Uterus (tissue), 4 donors: Measurements from ENCODE around the gene KIAA0513. TPM values are rescaled to one million over a fixed set of nuclear protein-coding genes. Genes with fewer than 3 reads are reported as not detected.

ENCODE experiments used
- DNase-seq, 2 donors: peaks; one replicate each; pipeline ENCODE4 v3.0.0-alpha.2; 2019 to 2020
- H3K27ac ChIP-seq, 2 donors: fragments of 200-600 bp; sonication (generic); 1 replicate in 1 of 2; 2 replicates in 1 of 2; pipeline ENCODE4 v1.5.1; 2016 to 2018
- H3K27me3 ChIP-seq, 2 donors: fragments of 200-600 bp; sonication (generic); one replicate each; pipeline ENCODE4 v1.5.1; 2018 to 2019; ENCODE audit warnings: control low read depth in 1 of 2
- H3K36me3 ChIP-seq, 2 donors: fragments of 200-600 bp; sonication (generic); one replicate each; pipeline ENCODE4 v1.5.1; 2019; ENCODE audit warnings: control low read depth in 1 of 2
- H3K4me1 ChIP-seq, 2 donors: fragments of 200-600 bp; sonication (generic); one replicate each; pipeline ENCODE4 v1.5.1; 2018 to 2019; ENCODE audit warnings: control low read depth in 1 of 2
- H3K4me3 ChIP-seq, 2 donors: fragments of 200-600 bp; sonication (generic); 1 replicate in 1 of 2; 2 replicates in 1 of 2; pipeline ENCODE4 v1.5.1; 2018 to 2019; ENCODE audit warnings: mild to moderate bottlenecking in 1 of 2
- H3K9me3 ChIP-seq, 2 donors: fragments of 200-600 bp; sonication (generic); one replicate each; pipeline ENCODE4 v1.5.1; 2019; ENCODE audit warnings: control low read depth in 1 of 2
- POLR2A ChIP-seq, 2 donors: fragments of 450-650 bp; IDR thresholded peaks; one replicate each; pipeline ENCODE4 v1.6.1; 2016; ENCODE audit warnings: antibody characterized with exemption in 2 of 2, mild to moderate bottlenecking in 1 of 2, moderate library complexity in 1 of 2
- intact Hi-C: fragments of 100-400 bp; cut with DNase I; formaldehyde crosslinking; loops from one replicate; pipeline ENCODE4 v1.15.1; 2023; ENCODE audit warnings: low total_unique reads
- total RNA-seq, 4 donors: library from RNA; depleted of rRNA in 3 of 4; stranded (reverse); fragments of >200 nt in 3 of 4; gene quantifications; one replicate each; pipeline versions ENCODE4 v1.1.0 to v1.2.4, GENCODE V29; 2014 to 2023
- TF ChIP-seq, protein P1 (sequence below), 4 experiments: fragments of 200-600 bp in 2 of 4; fragments of 450-650 bp in 2 of 4; sonication (generic) in 2 of 4; IDR thresholded peaks; one replicate each; pipeline ENCODE4 v1.5.1; 2016 to 2019; ENCODE audit warnings: antibody characterized with exemption in 4 of 4, mild to moderate bottlenecking in 2 of 4, moderate library complexity in 1 of 4
- donor health status: DM: yes; HTN: yes; CAD: no.

The KIAA0513 gene
- total RNA-seq, 4 donors from 2014 or later: 4.7 to 17.3 (median 9.4) TPM

DNA sequence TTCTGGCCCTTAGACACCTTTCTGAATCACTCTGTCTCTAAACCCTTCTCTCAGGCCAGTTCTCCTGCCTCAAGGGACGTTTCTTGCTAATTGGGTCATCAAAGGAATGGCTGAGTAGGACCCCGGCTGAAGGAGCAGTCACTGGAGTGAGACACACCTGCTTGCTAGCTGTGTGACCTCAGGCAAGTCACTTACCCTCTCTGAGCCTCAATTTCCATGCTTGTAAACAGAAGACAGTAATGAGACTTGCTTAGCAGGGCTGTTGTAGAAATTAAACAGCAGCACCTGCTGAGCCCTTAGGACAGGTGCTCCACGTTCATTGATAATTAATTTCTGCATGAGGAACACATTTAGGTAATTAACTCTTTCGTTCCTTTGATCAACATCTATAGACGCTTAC lies 77.9 kb downstream of the KIAA0513 start:
- no peak for DNase-seq
- Histone ChIP-seq H3K27me3 (no peaks in the 10 kb centered on the region), H3K27ac (no peak overlapping the region), H3K4me3 (no peak overlapping the region), H3K36me3 (no peaks in the 10 kb centered on the region), H3K9me3 (no peaks in the 10 kb centered on the region), H3K4me1 (no peaks in the 10 kb centered on the region)
- TF ChIP-seq, protein P1, sequence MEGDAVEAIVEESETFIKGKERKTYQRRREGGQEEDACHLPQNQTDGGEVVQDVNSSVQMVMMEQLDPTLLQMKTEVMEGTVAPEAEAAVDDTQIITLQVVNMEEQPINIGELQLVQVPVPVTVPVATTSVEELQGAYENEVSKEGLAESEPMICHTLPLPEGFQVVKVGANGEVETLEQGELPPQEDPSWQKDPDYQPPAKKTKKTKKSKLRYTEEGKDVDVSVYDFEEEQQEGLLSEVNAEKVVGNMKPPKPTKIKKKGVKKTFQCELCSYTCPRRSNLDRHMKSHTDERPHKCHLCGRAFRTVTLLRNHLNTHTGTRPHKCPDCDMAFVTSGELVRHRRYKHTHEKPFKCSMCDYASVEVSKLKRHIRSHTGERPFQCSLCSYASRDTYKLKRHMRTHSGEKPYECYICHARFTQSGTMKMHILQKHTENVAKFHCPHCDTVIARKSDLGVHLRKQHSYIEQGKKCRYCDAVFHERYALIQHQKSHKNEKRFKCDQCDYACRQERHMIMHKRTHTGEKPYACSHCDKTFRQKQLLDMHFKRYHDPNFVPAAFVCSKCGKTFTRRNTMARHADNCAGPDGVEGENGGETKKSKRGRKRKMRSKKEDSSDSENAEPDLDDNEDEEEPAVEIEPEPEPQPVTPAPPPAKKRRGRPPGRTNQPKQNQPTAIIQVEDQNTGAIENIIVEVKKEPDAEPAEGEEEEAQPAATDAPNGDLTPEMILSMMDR (IDR thresholded peaks at IDR 0.05): no peak
- no peak for TF ChIP-seq POLR2A (IDR thresholded peaks at IDR 0.05)
- intact Hi-C loops: no loop called here

DNA sequence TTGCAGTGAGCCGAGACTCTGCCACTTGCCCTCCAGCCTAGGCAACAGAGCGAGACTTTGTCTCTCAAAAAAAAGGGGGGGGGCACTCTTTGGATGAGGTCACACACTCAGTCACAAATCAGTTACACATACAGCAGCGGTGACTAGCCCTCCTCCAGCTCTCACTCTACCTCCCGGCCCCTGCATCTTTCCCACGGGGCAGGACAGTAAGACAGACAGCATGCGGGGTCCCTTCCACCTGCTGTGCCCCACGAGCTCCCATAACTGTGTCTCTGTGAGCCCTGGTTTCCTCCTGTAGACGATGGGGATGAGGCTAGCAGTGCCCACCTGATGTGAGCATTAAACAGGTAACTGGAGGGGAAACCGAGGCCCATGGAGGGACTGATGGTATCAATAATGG lies 79.5 kb downstream of the KIAA0513 start:
- intact Hi-C loops: no loop called here
- Histone ChIP-seq H3K27ac (no peak overlapping the region), H3K9me3 (no peaks in the 10 kb centered on the region), H3K27me3 (no peaks in the 10 kb centered on the region), H3K4me1 (no peaks in the 10 kb centered on the region), H3K4me3 (no peak overlapping the region), H3K36me3 (no peaks in the 10 kb centered on the region)
- TF ChIP-seq, protein P1 (IDR thresholded peaks at IDR 0.05): no peak
- no peak for TF ChIP-seq POLR2A (IDR thresholded peaks at IDR 0.05)
- no peak for DNase-seq

DNA sequence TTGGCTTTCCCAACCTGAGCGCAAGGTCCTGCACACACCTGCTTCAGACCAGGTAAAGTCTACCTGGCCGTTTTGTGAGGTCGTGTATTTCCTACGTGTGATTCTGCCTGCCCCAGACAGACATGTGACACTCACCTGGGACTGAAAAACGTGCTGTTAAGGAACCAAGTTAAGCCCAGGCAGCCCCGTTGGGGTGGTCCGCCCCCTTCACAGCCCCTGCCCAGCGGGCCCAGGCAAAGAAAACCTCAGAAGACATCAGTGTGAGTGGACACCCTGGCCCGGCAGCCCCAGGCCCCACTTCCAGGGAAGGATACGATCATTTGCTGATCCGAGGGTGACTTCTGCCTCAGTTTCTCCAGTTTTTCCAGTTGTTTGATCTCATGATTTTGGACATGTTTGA lies 79.9 kb downstream of the KIAA0513 start:
- H3K36me3 ChIP-seq: no peaks in the 10 kb centered on the region
- no peaks in the 10 kb centered on the region for H3K27me3 ChIP-seq
- TF ChIP-seq POLR2A (IDR thresholded peaks at IDR 0.05): no peak
- TF ChIP-seq, protein P1 (IDR thresholded peaks at IDR 0.05): no peak
- H3K4me1 ChIP-seq: no peaks in the 10 kb centered on the region
- no peak overlapping the region for H3K27ac ChIP-seq
- intact Hi-C loops: no loop called here
- H3K9me3 ChIP-seq: no peaks in the 10 kb centered on the region
- DNase-seq: no peak
- H3K4me3 ChIP-seq: no peak overlapping the region

DNA sequence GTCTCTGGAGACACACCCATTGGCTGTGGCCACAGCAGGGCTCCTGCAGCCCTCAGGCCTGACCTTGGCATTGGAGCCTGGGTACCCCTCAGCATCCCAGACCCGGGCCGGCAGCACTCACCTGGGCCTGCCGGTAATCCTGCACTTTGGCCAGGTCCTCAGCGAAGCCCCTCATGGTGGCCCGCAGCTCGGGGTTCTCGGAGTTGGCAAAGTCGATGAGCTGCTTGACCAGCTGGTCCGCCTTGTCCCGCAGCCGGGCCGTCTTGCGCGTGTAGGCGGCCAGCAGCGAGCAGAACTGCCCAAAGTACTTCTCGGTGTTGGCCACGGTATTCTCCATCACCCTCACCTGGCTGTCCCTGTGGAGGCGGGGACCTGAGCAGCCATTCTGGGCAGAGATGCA lies 82.5 kb downstream of the KIAA0513 start:
- Histone ChIP-seq H3K36me3 (no peaks in the 10 kb centered on the region), H3K27ac (no peak overlapping the region), H3K4me1 (no peaks in the 10 kb centered on the region), H3K4me3 (no peak overlapping the region), H3K27me3 (no peaks in the 10 kb centered on the region), H3K9me3 (no peaks in the 10 kb centered on the region)
- DNase-seq: no peak
- intact Hi-C loops: loop anchor here (10.0 kb wide), 1 partner anchor 145 kb away; no protein-coding TSS in a partner anchor
- TF ChIP-seq, protein P1 (IDR thresholded peaks at IDR 0.05): no peak
- TF ChIP-seq POLR2A (IDR thresholded peaks at IDR 0.05): no peak

DNA sequence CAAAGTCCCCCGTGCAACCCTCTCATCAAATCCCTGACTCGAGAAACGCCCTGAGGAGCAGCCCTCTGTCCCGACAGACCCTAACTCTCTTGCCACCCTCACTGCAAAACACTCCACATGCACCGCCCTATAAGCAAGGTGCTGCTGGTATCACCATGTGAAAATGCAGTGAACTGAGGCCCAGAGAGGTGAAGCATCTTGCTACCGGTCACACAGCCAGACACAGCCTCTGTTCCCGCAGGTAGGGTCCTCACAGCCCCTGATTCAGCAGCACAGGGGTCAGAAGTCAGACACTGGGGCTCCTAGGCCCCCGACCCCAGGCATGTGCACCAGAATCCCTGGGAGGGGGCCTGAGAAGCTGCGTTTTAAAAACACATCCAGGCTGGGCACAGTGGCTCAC lies 83.6 kb downstream of the KIAA0513 start:
- H3K4me3 ChIP-seq: no peak overlapping the region
- H3K9me3 ChIP-seq: no peaks in the 10 kb centered on the region
- DNase-seq: no peak
- intact Hi-C loops: loop anchor here (10.0 kb wide), 1 partner anchor 144 kb away; no protein-coding TSS in a partner anchor
- H3K27ac ChIP-seq: no peak overlapping the region
- TF ChIP-seq, protein P1 (IDR thresholded peaks at IDR 0.05): no peak
- TF ChIP-seq POLR2A (IDR thresholded peaks at IDR 0.05): no peak
- no peaks in the 10 kb centered on the region for H3K27me3 ChIP-seq
- H3K36me3 ChIP-seq: no peaks in the 10 kb centered on the region
- H3K4me1 ChIP-seq: no peaks in the 10 kb centered on the region
